NB4 (cell line): Measurements from ENCODE around the gene EEF1E1.
A peak's percentile ranks its signal among the peaks of the same experiment; 100 is the strongest.

Experiments used
- DNase-seq: peaks from one replicate; pipeline ENCODE4 v3.0.0; 2010; ENCODE audit warnings: low read depth
- H3K4me3 ChIP-seq: one replicate; pipeline ENCODE4 v1.5.1; 2011; ENCODE audit warnings: mild to moderate bottlenecking, low read depth, low read length, moderate library complexity
- CTCF ChIP-seq: IDR thresholded peaks from one replicate; pipeline ENCODE4 v1.5.1; 2012; ENCODE audit warnings: low read depth, low read length
- MYC ChIP-seq: IDR thresholded peaks from 2 replicates; pipeline ENCODE4 v1.6.1; 2011; ENCODE audit warnings: low read depth, low read length
- POLR2A ChIP-seq: IDR thresholded peaks from 2 replicates; pipeline ENCODE4 v1.6.1; 2011; ENCODE audit warnings: mild to moderate bottlenecking; ENCODE audit not compliant: insufficient read length; ENCODE audit errors: extremely low read depth
- TF ChIP-seq, protein P1 (sequence below): IDR thresholded peaks from 2 replicates; pipeline ENCODE4 v1.6.1; 2011; ENCODE audit warnings: low read depth, low read length

The EEF1E1 gene

DNA sequence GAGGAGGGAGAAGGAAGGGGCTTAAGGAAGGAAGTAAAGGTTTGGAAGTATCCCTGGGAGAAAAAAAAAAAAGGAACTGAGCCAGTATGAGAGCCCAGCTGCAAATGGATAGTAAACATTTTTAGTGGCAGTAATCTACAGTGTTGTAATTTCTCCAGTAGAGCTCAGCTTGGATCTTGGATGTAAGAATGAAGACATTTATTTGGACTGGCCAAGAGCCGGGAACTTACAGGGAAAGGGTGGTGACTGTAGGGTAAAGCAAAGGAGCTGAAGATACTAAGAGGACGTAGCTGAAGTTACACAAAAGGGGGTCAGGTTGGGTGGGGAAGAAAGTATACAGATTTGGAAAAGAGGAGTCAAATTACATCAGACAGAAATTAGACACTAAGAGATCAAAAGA is 13.5 kb downstream of the EEF1E1 start:
- TF ChIP-seq POLR2A (no peak), CTCF (no peak), MYC (no peak)
- TF ChIP-seq, protein P1, sequence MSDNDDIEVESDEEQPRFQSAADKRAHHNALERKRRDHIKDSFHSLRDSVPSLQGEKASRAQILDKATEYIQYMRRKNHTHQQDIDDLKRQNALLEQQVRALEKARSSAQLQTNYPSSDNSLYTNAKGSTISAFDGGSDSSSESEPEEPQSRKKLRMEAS, result no peak
- DNase-seq, result no peak
- H3K4me3 ChIP-seq, result no peak overlapping the region

- H3K4me3 ChIP-seq, result no peak overlapping the region
- no peak for DNase-seq
- TF ChIP-seq, protein P1, result no peak
- no peak for TF ChIP-seq CTCF
- TF ChIP-seq POLR2A, result no peak
- no peak for TF ChIP-seq MYC
Observed at GRCh38 chr6:8087870-8088754, 14.2 kb downstream of the EEF1E1 start.

GRCh38 chr6:8086755-8087306 is 15.5 kb downstream of the EEF1E1 start:
- H3K4me3 ChIP-seq, result no peak overlapping the region
- TF ChIP-seq, protein P1, result no peak
- TF ChIP-seq MYC, result no peak
- TF ChIP-seq CTCF, result no peak
- TF ChIP-seq POLR2A, result no peak
- no peak for DNase-seq

- no peak overlapping the region for H3K4me3 ChIP-seq
- DNase-seq, result peak; percentile 86
- no peak for TF ChIP-seq POLR2A
- TF ChIP-seq, protein P1, result no peak
- TF ChIP-seq CTCF, result no peak
- TF ChIP-seq MYC, result no peak
Observed at GRCh38 chr6:8085053-8085511, 17.3 kb downstream of the EEF1E1 start.

DNA sequence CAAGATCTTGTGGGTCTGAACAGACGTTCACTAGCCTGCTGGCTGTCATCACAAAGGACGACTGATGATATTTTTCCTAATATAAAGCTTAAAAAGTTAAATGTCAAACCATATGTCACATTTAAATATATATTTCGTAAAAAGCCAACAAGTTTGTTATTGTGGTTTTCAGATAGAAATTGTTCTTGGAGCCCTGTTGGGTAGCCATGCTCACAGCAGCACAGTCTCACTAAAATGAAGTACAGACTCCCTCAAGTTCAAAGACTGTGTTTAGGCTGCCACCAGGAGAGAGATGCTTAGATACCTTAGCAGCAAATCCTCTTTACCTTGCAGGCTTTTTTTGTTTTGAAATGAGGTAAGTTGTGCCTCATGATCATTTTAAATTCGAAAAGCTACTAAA is 17.8 kb downstream of the EEF1E1 start:
- no peak for DNase-seq
- no peak for TF ChIP-seq CTCF
- TF ChIP-seq, protein P1, result no peak
- TF ChIP-seq MYC, result no peak
- TF ChIP-seq POLR2A, result no peak

More for the DNA sequence above, 17.8 kb downstream of the EEF1E1 start:
- no peak overlapping the region for H3K4me3 ChIP-seq
